GM15510 (cell line): Measurements from ENCODE around the gene MRPS34.

Source experiments
- POLR2A ChIP-seq: IDR thresholded peaks from 3 replicates; pipeline ENCODE4 v1.6.1; 2011; ENCODE audit warnings: borderline replicate concordance; ENCODE audit not compliant: insufficient read length; ENCODE audit errors: extremely low read depth

MRPS34 gene

GRCh38 chr16:1727651-1728624 lies 45.0 kb downstream of the MRPS34 start:
- no peak for TF ChIP-seq POLR2A

GRCh38 chr16:1726661-1727502 lies 46.1 kb downstream of the MRPS34 start:
- TF ChIP-seq POLR2A: no peak

GRCh38 chr16:1724491-1724890 lies 48.4 kb downstream of the MRPS34 start:
- TF ChIP-seq POLR2A: no peak

GRCh38 chr16:1723450-1724147 lies 49.3 kb downstream of the MRPS34 start:
- TF ChIP-seq POLR2A: no peak
